HepG2 (cell line): ENCODE data around the gene KLK10. TPM values are rescaled to one million over a fixed set of nuclear protein-coding genes. Genes with fewer than 3 reads are reported as not detected.

Experiments used
- ATAC-seq: fragments of 200-7000 bp; cut with Tn5 transposase; 3 replicates; pipeline ENCODE4 v1.9.1; 2020; ENCODE audit warnings: mild to moderate bottlenecking, moderate library complexity
- BruUV-seq: library from RNA; stranded (reverse); fragments of 400-500 nt; replicated peaks from 2 replicates; lab custom pipeline; 2021; lab: Mats Ljungman, UMichigan
- CTCF ChIA-PET: fragments of 300-600 bp; formaldehyde crosslinking; extraction: SDS; loops from one replicate; lab custom pipeline; 2021; ENCODE audit warnings: low total read pairs, inconsistent platforms, low intra/inter-chr PET ratio; lab: Yijun Ruan, JAX
- POLR2A ChIA-PET: fragments of 350-600 bp; sonication (Branson Sonifier 250); formaldehyde crosslinking; loops from one replicate; lab custom pipeline; 2020; ENCODE audit warnings: antibody characterized with exemption, inconsistent platforms; lab: Yijun Ruan, JAX
- DNase-seq: peaks from one replicate; pipeline ENCODE4 v3.0.0-alpha.2; 2015; ENCODE audit warnings: low spot score
- FAIRE-seq: peaks from 3 replicates; lab custom pipeline; 2011; peaks lifted over from hg19 to GRCh38; lab: Jason Lieb, UNC
- H2AFZ ChIP-seq: one replicate; pipeline ENCODE4 v1.6.1; 2011; ENCODE audit warnings: low read length, inconsistent platforms
- H3K27ac ChIP-seq: fragments of 300-600 bp; 3 replicates; pipeline ENCODE4 v1.8.0; 2011; ENCODE audit warnings: mixed run types, mild to moderate bottlenecking, mixed read lengths, low read length, inconsistent platforms; ENCODE audit not compliant: insufficient read depth; ENCODE audit errors: extremely low read length
- H3K27me3 ChIP-seq, 2 experiments: fragments of 200-600 bp in 1 of 2; 2 replicates in 1 of 2; 3 replicates in 1 of 2; pipeline versions ENCODE4 v1.6.0 to v1.8.0; 2011; ENCODE audit warnings: low read length in 2 of 2, mild to moderate bottlenecking in 2 of 2, moderate library complexity in 2 of 2, inconsistent platforms in 1 of 2; ENCODE audit not compliant: insufficient read depth in 2 of 2, control insufficient read depth in 1 of 2
- H3K36me3 ChIP-seq, 2 experiments: fragments of 200-600 bp in 1 of 2; replicated peaks in 1 of 2; 2 replicates in 1 of 2; 3 replicates in 1 of 2; pipeline versions ENCODE4 v1.5.1 to v1.8.0; 2011; ENCODE audit warnings: low read length in 2 of 2, inconsistent platforms in 1 of 2; ENCODE audit not compliant: insufficient read depth in 2 of 2, control insufficient read depth in 1 of 2
- H3K4me1 ChIP-seq: 2 replicates; pipeline ENCODE4 v1.5.1; 2012; ENCODE audit warnings: low read length, inconsistent platforms; ENCODE audit not compliant: insufficient read depth
- H3K4me2 ChIP-seq: 2 replicates; pipeline ENCODE4 v1.6.0; 2011; ENCODE audit warnings: low read depth, low read length, inconsistent platforms
- H3K4me3 ChIP-seq, 3 experiments: fragments of 200-600 bp in 1 of 3; sonication (generic), shearing (Covaris generic) in 1 of 3; replicated peaks in 1 of 3; 2 replicates each; pipeline ENCODE4 v1.5.1; 2011 to 2016; ENCODE audit warnings: low read length in 3 of 3, inconsistent platforms in 2 of 3, low read depth in 2 of 3, mild to moderate bottlenecking in 2 of 3, control low read depth in 1 of 3, mixed read lengths in 1 of 3; ENCODE audit not compliant: insufficient read depth in 1 of 3
- H3K79me2 ChIP-seq: one replicate; pipeline ENCODE4 v1.6.1; 2011; ENCODE audit warnings: low read length, inconsistent platforms; ENCODE audit not compliant: insufficient read depth
- H3K9ac ChIP-seq: 2 replicates; pipeline ENCODE4 v1.6.0; 2011; ENCODE audit warnings: mild to moderate bottlenecking, low read depth, low read length, inconsistent platforms; ENCODE audit not compliant: insufficient read depth
- H3K9me3 ChIP-seq: 2 replicates; pipeline ENCODE4 v1.5.1; 2012; ENCODE audit warnings: mild to moderate bottlenecking, low read length
- H4K20me1 ChIP-seq: 2 replicates; pipeline ENCODE4 v1.6.0; 2011; ENCODE audit warnings: inconsistent platforms, mild to moderate bottlenecking, low read length, moderate library complexity; ENCODE audit not compliant: insufficient read depth
- CREB3 ChIP-seq: sonication (generic); formaldehyde crosslinking; IDR thresholded peaks from 2 replicates; pipeline ENCODE4 v1.5.0; 2020; ENCODE audit warnings: missing genetic modification reagents
- DBP ChIP-seq: sonication (generic); formaldehyde crosslinking; IDR thresholded peaks from 2 replicates; pipeline ENCODE4 v1.4.0; 2020; ENCODE audit warnings: missing genetic modification reagents; ENCODE audit errors: not compliant biosample characterization
- KDM6A ChIP-seq: IDR thresholded peaks from 2 replicates; pipeline ENCODE4 v1.6.1; 2016; ENCODE audit warnings: low read depth
- TOPORS ChIP-seq: sonication (generic); formaldehyde crosslinking; IDR thresholded peaks from 2 replicates; pipeline ENCODE4 v1.8.0; 2023; ENCODE audit warnings: mild to moderate bottlenecking, missing genetic modification reagents
- ZBTB4 ChIP-seq: sonication (generic); formaldehyde crosslinking; IDR thresholded peaks from 2 replicates; pipeline ENCODE4 v1.4.0; 2020; ENCODE audit warnings: missing genetic modification reagents, mild to moderate bottlenecking, borderline replicate concordance
- ZNF431 ChIP-seq: sonication (generic); formaldehyde crosslinking; IDR thresholded peaks from 2 replicates; pipeline ENCODE4 v1.9.0; 2022; ENCODE audit warnings: missing genetic modification reagents, low read depth, mild to moderate bottlenecking, borderline replicate concordance
- ZNF496 ChIP-seq: sonication (generic); formaldehyde crosslinking; IDR thresholded peaks from 2 replicates; pipeline ENCODE4 v1.8.1; 2023; ENCODE audit warnings: mild to moderate bottlenecking, moderate library complexity, missing genetic modification reagents; ENCODE audit not compliant: insufficient replicate concordance
- ZNF549 ChIP-seq: sonication (generic); formaldehyde crosslinking; IDR thresholded peaks from 2 replicates; pipeline ENCODE4 v1.5.0; 2020; ENCODE audit warnings: missing genetic modification reagents
- ZNF687 ChIP-seq: sonication (generic); formaldehyde crosslinking; IDR thresholded peaks from 2 replicates; pipeline ENCODE4 v1.5.1; 2020; ENCODE audit warnings: mild to moderate bottlenecking, missing genetic modification reagents, moderate library complexity
- ZNF773 ChIP-seq: sonication (generic); formaldehyde crosslinking; IDR thresholded peaks from 2 replicates; pipeline ENCODE4 v1.4.0; 2020; ENCODE audit warnings: missing genetic modification reagents, borderline replicate concordance
- WGBS: methylation state at CpG from one replicate; pipeline ENCODE4 v1.1.6; 2017; ENCODE audit warnings: low lambda C conversion rate; 5-methylcytosine and 5-hydroxymethylcytosine counted together
- in situ Hi-C: cut with HindIII; loops from 2 replicates; pipeline ENCODE4 v1.10.0; 2017; ENCODE audit warnings: low pct_unique_long_range_greater_than_20kb; ENCODE audit not compliant: extremely low pct_ligation_motif_present
- intact Hi-C: fragments of 100-400 bp; cut with micrococcal nuclease; formaldehyde crosslinking; loops from one replicate; pipeline ENCODE4 v1.10.0; 2022; ENCODE audit not compliant: unreplicated experiment
- polyA plus RNA-seq, 8 experiments: library from polyadenylated mRNA; depleted of rRNA in 3 of 8; stranded (reverse) in 7 of 8; unstranded in 1 of 8; fragments of >200 nt; fragmentation: Illumina TruSeq in 4 of 8; extraction: Trizol in 4 of 8; gene quantifications; 2 replicates each; pipeline versions ENCODE4 v1.2.1 to v1.2.3, GENCODE V29; 2011 to 2016; ENCODE audit warnings: low read depth in 4 of 8, missing spikeins in 1 of 8, mixed read lengths in 1 of 8; ENCODE audit not compliant: insufficient read depth in 1 of 8
- total RNA-seq, 5 experiments: library from RNA; depleted of rRNA; stranded (reverse); fragments of >200 nt; fragmentation: Illumina TruSeq; extraction: Trizol; gene quantifications; 2 replicates each; pipeline ENCODE4 v1.2.3, GENCODE V29; 2016; ENCODE audit warnings: low read depth in 1 of 5

The KLK10 gene
- total and polyA plus RNA-seq, 2 of the 13 experiments (the other 11 are each of a cell fraction or from before 2014, with no cell fraction given) = not detected

GRCh38 chr19:51027126-51027806 lies 7.8 kb upstream of the KLK10 start (continued):
- TF ChIP-seq CREB3 (CRISPR knock-in tag) (no peak), ZNF549 (CRISPR knock-in tag) (no peak), ZNF687 (CRISPR knock-in tag) (no peak), KDM6A (CRISPR knock-in tag) (no peak), ZNF431 (CRISPR knock-in tag) (no peak)

- intact Hi-C loops (no loop called here), in situ Hi-C loops (no loop called here)
- H4K20me1 ChIP-seq = no peaks in the 10 kb centered on the region
- no peak within 1 kb of the TSS for H3K27ac ChIP-seq
- ChIA-PET CTCF (no interaction called here), POLR2A (no interaction called here)
- 0% methylated on average over 3 of the region's 11 CpGs for WGBS
- no TSS peak for BruUV-seq
- H3K79me2 ChIP-seq = no peaks in the 10 kb centered on the region
- H3K4me3 ChIP-seq = no peak within 1 kb of the TSS
- no peak within 1 kb of the TSS for H2AFZ ChIP-seq
- DNase-seq (no peak), FAIRE-seq (no peak), ATAC-seq (no peak)
- no peak within 1 kb of the TSS for H3K9ac ChIP-seq
- H3K4me1 ChIP-seq = no peaks in the 10 kb centered on the region
- H3K27me3 ChIP-seq = peaks cover 14 to 47% of the 10 kb centered on the region in 2 experiments; a peak in 4 of 5 replicates
- no peaks in the 10 kb centered on the region for H3K36me3 ChIP-seq
- H3K9me3 ChIP-seq = no peaks in the 10 kb centered on the region
- no peak within 1 kb of the TSS for H3K4me2 ChIP-seq
- TF ChIP-seq ZBTB4 (CRISPR knock-in tag) (no peak), TOPORS (no peak), ZNF773 (no peak), ZNF496 (CRISPR knock-in tag) (no peak), DBP (CRISPR knock-in tag) (no peak)
These were observed 7.0 kb upstream of the KLK10 start, which contains the start of gene KLK11 for GRCh38 chr19:51026554-51026831. TSS of gene KLK11 (minus strand) at chr19:51026616. CDS start at chr19:51025631, 985 bp downstream.
